Stomach smooth muscle (tissue), 2 donors: ENCODE measurements around the gene EZR.

Experiments
- H3K27ac ChIP-seq: one replicate; pipeline ENCODE4 v1.7.0; 2013; ENCODE audit warnings: mild to moderate bottlenecking, low read length, inconsistent platforms
- H3K27me3 ChIP-seq, 2 donors: one replicate each; pipeline ENCODE4 v1.7.0; 2013; ENCODE audit warnings: low read length in 2 of 2; ENCODE audit not compliant: insufficient read depth in 2 of 2, control insufficient read depth in 1 of 2
- H3K36me3 ChIP-seq, 2 donors: one replicate each; pipeline ENCODE4 v1.7.0; 2013; ENCODE audit warnings: low read length in 2 of 2; ENCODE audit not compliant: control insufficient read depth in 2 of 2, insufficient read depth in 2 of 2
- H3K4me1 ChIP-seq: one replicate; pipeline ENCODE4 v1.7.0; 2013; ENCODE audit warnings: low read length; ENCODE audit not compliant: control insufficient read depth, insufficient read depth
- H3K4me3 ChIP-seq, 2 donors: one replicate each; pipeline ENCODE4 v1.7.0; 2013; ENCODE audit warnings: low read length in 2 of 2
- H3K9ac ChIP-seq, 2 donors: one replicate each; pipeline ENCODE4 v1.7.0; 2013; ENCODE audit warnings: low read length in 2 of 2, mild to moderate bottlenecking in 1 of 2
- H3K9me3 ChIP-seq, 2 donors: one replicate each; pipeline ENCODE4 v1.7.0; 2013; ENCODE audit warnings: low read length in 2 of 2; ENCODE audit not compliant: control insufficient read depth in 2 of 2
- donor health status: healthy.
- donor health status: Pancreatic carcinoma.

EZR gene

GRCh38 chr6:158782432-158783166 is 36.6 kb downstream of the EZR start:
- Histone ChIP-seq H3K9me3 (no peaks in the 10 kb centered on the region), H3K27ac (no peak overlapping the region), H3K36me3 (peaks cover 47 to 53% of the 10 kb centered on the region in 2 donors), H3K9ac (no peak overlapping the region), H3K4me3 (no peak overlapping the region), H3K27me3 (no peaks in the 10 kb centered on the region), H3K4me1 (no peaks in the 10 kb centered on the region)

GRCh38 chr6:158781692-158782373 is 37.3 kb downstream of the EZR start:
- no peak overlapping the region for H3K4me3 ChIP-seq
- no peaks in the 10 kb centered on the region for H3K9me3 ChIP-seq
- no peaks in the 10 kb centered on the region for H3K27me3 ChIP-seq
- no peak overlapping the region for H3K9ac ChIP-seq
- H3K36me3 ChIP-seq, result peaks cover 43 to 49% of the 10 kb centered on the region in 2 donors
- no peak overlapping the region for H3K27ac ChIP-seq
- no peaks in the 10 kb centered on the region for H3K4me1 ChIP-seq

GRCh38 chr6:158780988-158781691 is 38.0 kb downstream of the EZR start:
- H3K9me3 ChIP-seq, result no peaks in the 10 kb centered on the region
- H3K36me3 ChIP-seq, result peaks cover 44 to 47% of the 10 kb centered on the region in 2 donors
- H3K9ac ChIP-seq, result no peak overlapping the region
- H3K27ac ChIP-seq, result no peak overlapping the region
- no peaks in the 10 kb centered on the region for H3K4me1 ChIP-seq
- H3K4me3 ChIP-seq, result no peak overlapping the region
- no peaks in the 10 kb centered on the region for H3K27me3 ChIP-seq

GRCh38 chr6:158780246-158780884 is 38.8 kb downstream of the EZR start:
- Histone ChIP-seq H3K9me3 (no peaks in the 10 kb centered on the region), H3K36me3 (peaks cover 51 to 53% of the 10 kb centered on the region in 2 donors), H3K4me1 (no peaks in the 10 kb centered on the region), H3K27me3 (no peaks in the 10 kb centered on the region), H3K27ac (no peak overlapping the region), H3K4me3 (no peak overlapping the region), H3K9ac (no peak overlapping the region)

- Histone ChIP-seq H3K9ac (no peak overlapping the region), H3K27ac (no peak overlapping the region), H3K36me3 (peaks cover 37 to 43% of the 10 kb centered on the region in 2 donors), H3K4me3 (no peak overlapping the region), H3K9me3 (no peaks in the 10 kb centered on the region), H3K27me3 (no peaks in the 10 kb centered on the region), H3K4me1 (no peaks in the 10 kb centered on the region)
These were observed 41.1 kb downstream of the EZR start for GRCh38 chr6:158778005-158778527.

GRCh38 chr6:158777510-158777909 is 41.7 kb downstream of the EZR start:
- peaks cover 32 to 38% of the 10 kb centered on the region in 2 donors for H3K36me3 ChIP-seq
- H3K27me3 ChIP-seq, result no peaks in the 10 kb centered on the region
- H3K4me1 ChIP-seq, result no peaks in the 10 kb centered on the region
- no peak overlapping the region for H3K9ac ChIP-seq
- no peak overlapping the region for H3K4me3 ChIP-seq
- no peak overlapping the region for H3K27ac ChIP-seq
- H3K9me3 ChIP-seq, result no peaks in the 10 kb centered on the region

GRCh38 chr6:158776737-158777136 is 42.4 kb downstream of the EZR start:
- Histone ChIP-seq H3K9ac (no peak overlapping the region), H3K4me1 (no peaks in the 10 kb centered on the region), H3K36me3 (peaks cover 35 to 41% of the 10 kb centered on the region in 2 donors), H3K27me3 (no peaks in the 10 kb centered on the region), H3K9me3 (no peaks in the 10 kb centered on the region), H3K27ac (no peak overlapping the region), H3K4me3 (no peak overlapping the region)

- Histone ChIP-seq H3K9ac (no peak overlapping the region), H3K4me1 (peaks cover 1% of the 10 kb centered on the region)
These were observed 43.3 kb downstream of the EZR start for GRCh38 chr6:158775832-158776231.

GRCh38 chr6:158774717-158775449 is 44.3 kb downstream of the EZR start:
- peaks cover 2% of the 10 kb centered on the region for H3K4me1 ChIP-seq
- H3K27ac ChIP-seq, result no peak overlapping the region
- no peaks in the 10 kb centered on the region for H3K9me3 ChIP-seq
- H3K36me3 ChIP-seq, result peaks cover 46% of the 10 kb centered on the region in 2 donors
- H3K4me3 ChIP-seq, result no peak overlapping the region
- no peak overlapping the region for H3K9ac ChIP-seq
- no peaks in the 10 kb centered on the region for H3K27me3 ChIP-seq

More at GRCh38 chr6:158775832-158776231, 43.3 kb downstream of the EZR start:
- Histone ChIP-seq H3K36me3 (peaks cover 39% of the 10 kb centered on the region in 2 donors), H3K27me3 (no peaks in the 10 kb centered on the region), H3K9me3 (no peaks in the 10 kb centered on the region), H3K4me3 (no peak overlapping the region), H3K27ac (no peak overlapping the region)
